Cardiac fibroblast (primary cell): Measurements from ENCODE around the gene ERP27.

Experiments used
- DNase-seq, 2 donors: peaks; one replicate each; pipeline versions ENCODE4 v3.0.0 to v3.0.0-alpha.2; 2010; ENCODE audit warnings: low read depth in 2 of 2
- H3K4me3 ChIP-seq, 2 donors: replicated peaks in 1 of 2; 1 replicate in 1 of 2; 2 replicates in 1 of 2; pipeline ENCODE4 v1.5.1; 2011; ENCODE audit warnings: low read depth in 2 of 2, low read length in 2 of 2, mild to moderate bottlenecking in 2 of 2, moderate library complexity in 1 of 2
- TF ChIP-seq, protein P1 (sequence below): IDR thresholded peaks from one replicate; pipeline ENCODE4 v1.5.1; 2011; ENCODE audit warnings: low read depth, mild to moderate bottlenecking, low read length, inconsistent platforms

The ERP27 gene

DNA sequence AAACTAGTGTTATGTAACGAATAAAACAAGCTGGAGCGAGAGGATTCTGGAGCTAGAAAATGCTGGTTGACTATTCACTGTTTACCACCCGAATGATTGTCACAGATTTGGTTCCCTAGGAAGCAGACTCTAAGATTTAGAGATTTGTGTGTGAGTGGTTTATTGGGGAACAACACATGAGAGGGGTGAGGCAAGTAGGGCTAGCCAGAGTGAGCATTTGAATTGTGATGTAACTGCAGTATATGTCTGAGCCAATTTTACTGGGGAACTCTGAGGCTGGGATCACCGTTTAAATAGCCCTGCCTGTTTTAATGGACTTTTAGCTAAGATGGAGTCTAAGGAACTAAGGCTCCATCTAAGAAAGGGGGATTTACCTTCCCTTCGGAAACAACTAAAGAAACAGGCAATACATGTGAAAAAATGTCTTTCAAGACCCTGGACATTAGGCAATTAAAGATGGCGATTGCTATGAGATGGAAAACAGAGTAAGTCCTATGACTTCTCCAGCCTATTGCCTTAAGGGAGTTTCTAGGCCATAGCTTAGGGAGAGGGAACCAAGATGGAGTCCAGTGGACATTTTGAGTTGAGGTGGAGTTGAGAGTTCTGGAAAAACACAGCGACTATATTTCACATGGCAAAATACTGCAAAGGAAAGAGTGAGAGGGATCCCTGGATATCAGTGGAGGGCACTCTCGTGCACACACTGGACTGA, 59.0 kb downstream of the ERP27 start:
- TF ChIP-seq, protein P1, sequence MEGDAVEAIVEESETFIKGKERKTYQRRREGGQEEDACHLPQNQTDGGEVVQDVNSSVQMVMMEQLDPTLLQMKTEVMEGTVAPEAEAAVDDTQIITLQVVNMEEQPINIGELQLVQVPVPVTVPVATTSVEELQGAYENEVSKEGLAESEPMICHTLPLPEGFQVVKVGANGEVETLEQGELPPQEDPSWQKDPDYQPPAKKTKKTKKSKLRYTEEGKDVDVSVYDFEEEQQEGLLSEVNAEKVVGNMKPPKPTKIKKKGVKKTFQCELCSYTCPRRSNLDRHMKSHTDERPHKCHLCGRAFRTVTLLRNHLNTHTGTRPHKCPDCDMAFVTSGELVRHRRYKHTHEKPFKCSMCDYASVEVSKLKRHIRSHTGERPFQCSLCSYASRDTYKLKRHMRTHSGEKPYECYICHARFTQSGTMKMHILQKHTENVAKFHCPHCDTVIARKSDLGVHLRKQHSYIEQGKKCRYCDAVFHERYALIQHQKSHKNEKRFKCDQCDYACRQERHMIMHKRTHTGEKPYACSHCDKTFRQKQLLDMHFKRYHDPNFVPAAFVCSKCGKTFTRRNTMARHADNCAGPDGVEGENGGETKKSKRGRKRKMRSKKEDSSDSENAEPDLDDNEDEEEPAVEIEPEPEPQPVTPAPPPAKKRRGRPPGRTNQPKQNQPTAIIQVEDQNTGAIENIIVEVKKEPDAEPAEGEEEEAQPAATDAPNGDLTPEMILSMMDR: no peak
- DNase-seq: peak in 1 of 2 donors; percentile 67
- H3K4me3 ChIP-seq: no peak overlapping the region

DNA sequence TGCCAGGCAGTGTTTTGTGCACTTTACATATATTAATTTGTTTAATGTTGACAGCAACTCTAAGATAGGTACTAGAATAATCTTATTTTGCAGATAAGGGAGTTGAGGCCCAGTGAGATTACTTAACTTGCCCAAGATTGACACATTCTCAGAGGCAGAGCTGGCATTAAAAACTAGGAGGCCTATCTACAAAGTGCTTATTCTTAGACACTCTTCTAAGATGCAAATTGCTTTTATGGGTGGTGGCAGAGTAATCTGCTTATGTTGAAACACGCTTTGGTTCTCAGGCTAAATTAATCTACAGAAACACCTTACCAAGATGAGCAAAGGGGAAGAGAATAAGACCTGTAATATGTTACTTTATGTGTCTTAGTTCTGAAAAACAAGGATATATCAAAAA, 59.8 kb downstream of the ERP27 start:
- no peak overlapping the region for H3K4me3 ChIP-seq
- TF ChIP-seq, protein P1: no peak
- DNase-seq: peak in 1 of 2 donors; percentile 39

DNA sequence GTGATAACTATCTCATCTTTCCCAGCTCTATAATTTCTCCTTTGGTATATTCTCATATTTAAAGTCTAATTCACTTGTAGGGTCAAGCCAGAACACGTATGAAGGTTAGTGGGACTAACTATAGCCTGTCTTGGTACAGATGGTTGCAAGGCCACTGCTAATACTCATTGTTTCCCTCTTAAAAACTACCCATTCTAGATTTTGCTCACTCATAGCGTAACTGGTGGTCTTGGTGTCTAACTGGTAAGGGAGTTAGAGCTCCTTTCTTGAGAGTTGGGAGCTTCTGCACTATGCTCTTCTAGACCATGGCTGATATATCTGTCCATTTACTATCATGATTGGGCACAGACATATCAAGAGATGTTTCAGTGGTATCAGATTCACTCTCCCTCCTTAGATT, 61.5 kb downstream of the ERP27 start:
- no peak for DNase-seq
- no peak overlapping the region for H3K4me3 ChIP-seq
- TF ChIP-seq, protein P1: no peak

DNA sequence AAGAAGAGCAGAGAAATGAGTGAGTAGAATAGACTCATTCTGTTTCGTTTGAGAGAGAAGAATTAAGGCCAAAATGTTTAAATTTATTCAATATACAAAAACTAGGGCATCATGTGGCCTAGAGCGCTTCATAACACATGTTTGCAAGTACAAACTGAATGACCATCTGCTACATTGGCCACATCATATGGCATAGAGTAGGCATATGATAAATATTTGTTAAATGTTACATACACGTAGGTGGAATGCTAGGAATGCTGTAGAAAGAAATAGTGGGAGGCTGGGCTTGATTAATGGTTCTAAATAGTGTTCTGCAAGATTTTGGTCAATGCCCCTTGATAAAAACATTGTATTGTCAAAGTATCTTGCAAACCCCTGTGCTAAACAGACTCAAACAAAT, 63.5 kb downstream of the ERP27 start:
- TF ChIP-seq, protein P1: no peak
- H3K4me3 ChIP-seq: no peak overlapping the region
- peak in 1 of 2 donors; percentile 47 for DNase-seq

DNA sequence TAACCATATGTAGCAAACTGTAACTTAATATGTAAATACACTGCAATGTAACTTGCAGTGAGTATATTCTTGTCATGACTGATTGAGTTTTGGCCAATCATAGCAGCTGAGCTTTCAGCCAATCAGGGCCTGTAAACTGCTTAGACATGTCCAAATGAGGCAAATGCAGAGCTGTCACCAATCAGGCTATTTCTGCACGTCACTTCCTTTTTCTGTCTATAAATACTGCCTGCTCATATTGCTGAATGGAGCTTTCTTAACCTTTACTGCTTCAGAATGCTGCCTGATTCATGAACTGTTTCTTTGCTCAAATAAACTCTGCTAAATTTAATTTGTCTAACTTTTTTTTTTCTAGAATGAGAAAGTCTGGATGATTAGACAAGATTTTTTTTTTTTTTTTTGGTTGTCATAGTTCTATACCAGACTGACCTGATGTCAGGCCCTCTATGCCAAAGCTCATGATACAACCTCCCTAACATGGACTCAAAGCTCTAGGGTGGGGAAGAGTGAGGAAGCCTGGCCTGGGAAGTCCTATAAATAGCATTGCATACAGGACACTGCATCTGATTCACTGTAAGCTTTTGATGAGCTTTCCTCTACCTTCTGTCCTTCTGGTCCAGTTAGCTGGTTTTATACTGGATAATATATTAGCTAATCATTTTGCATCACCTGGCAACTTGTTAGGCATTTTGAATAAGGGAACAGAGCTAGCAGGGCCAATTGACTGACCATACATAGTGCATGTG, 64.7 kb downstream of the ERP27 start:
- DNase-seq: peak in 1 of 2 donors; percentile 21
- TF ChIP-seq, protein P1: no peak
- H3K4me3 ChIP-seq: no peak overlapping the region

DNA sequence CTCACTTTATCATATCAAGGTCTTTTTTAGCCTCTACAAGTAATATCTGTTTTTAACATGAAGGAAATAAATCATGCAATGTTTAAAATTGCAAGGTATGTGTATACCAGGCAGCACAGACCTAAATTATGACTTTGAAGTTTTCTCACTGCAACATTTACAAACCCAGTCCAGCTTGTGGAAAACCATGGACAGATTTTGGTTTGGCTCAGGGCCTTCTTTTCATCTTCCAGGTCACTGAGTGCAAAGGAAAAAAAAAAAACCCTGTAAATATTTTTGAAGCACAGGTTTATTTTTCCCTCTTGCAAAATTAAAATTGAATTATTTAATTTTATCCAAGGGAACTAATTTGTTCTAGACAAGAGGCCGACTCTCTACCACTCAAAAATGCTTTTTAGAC, 66.5 kb downstream of the ERP27 start:
- TF ChIP-seq, protein P1: no peak
- H3K4me3 ChIP-seq: no peak overlapping the region
- no peak for DNase-seq
